Measurements from ENCODE around the gene TMEM50A.

- TF ChIP-seq EZH2phosphoT487 (IDR thresholded peaks at IDR 0.05; ENCODE audit: borderline replicate concordance, low read length) (no peak), CTCF (conservative IDR thresholded peaks at IDR 0.05; ENCODE audit: low read depth, low read length) (no peak), EZH2 (IDR thresholded peaks at IDR 0.05; ENCODE audit: low read length, unreplicated experiment) (no peak)
Observed at GRCh38 chr1:25356441-25356840, 18.3 kb downstream of the TMEM50A start.

Data from PC-3 (cell line).